OCI-LY1 (cell line): ENCODE results near the gene MCF2L.

Experiments
- H2AFZ ChIP-seq: fragments of 200-600 bp; sonication (generic), shearing (Covaris generic); 2 replicates; pipeline ENCODE4 v1.6.0; 2014; ENCODE audit warnings: antibody characterized with exemption, mild to moderate bottlenecking, low read length
- H3F3A ChIP-seq: fragments of 200-600 bp; sonication (generic), shearing (Covaris generic); 2 replicates; pipeline ENCODE4 v1.6.0; 2014; ENCODE audit warnings: mild to moderate bottlenecking, antibody characterized with exemption, low read length, moderate library complexity; ENCODE audit not compliant: insufficient read depth
- H3K27ac ChIP-seq: fragments of 200-600 bp; sonication (generic); 2 replicates; pipeline ENCODE4 v1.5.1; 2014; ENCODE audit warnings: low read length, mixed run types, mild to moderate bottlenecking, low read depth; ENCODE audit not compliant: poor library complexity, severe bottlenecking
- H3K27me3 ChIP-seq: fragments of 200-600 bp; sonication (generic); 2 replicates; pipeline ENCODE4 v1.6.0; 2014; ENCODE audit warnings: antibody characterized with exemption, mild to moderate bottlenecking, low read length, moderate library complexity; ENCODE audit not compliant: insufficient read depth
- H3K36me3 ChIP-seq: fragments of 200-600 bp; sonication (generic); 2 replicates; pipeline ENCODE4 v1.6.1; 2014; ENCODE audit warnings: mild to moderate bottlenecking, antibody characterized with exemption, low read length, moderate library complexity, mixed read lengths; ENCODE audit not compliant: insufficient read depth
- H3K4me1 ChIP-seq: fragments of 200-600 bp; sonication (generic); 2 replicates; pipeline ENCODE4 v1.5.1; 2014; ENCODE audit warnings: mild to moderate bottlenecking, low read length, moderate library complexity; ENCODE audit not compliant: insufficient read depth, severe bottlenecking
- H3K4me2 ChIP-seq: fragments of 200-600 bp; sonication (generic), shearing (Covaris generic); 2 replicates; pipeline ENCODE4 v1.6.1; 2014; ENCODE audit warnings: low read length
- H3K4me3 ChIP-seq: fragments of 200-600 bp; sonication (generic); 2 replicates; pipeline ENCODE4 v1.5.1; 2014; ENCODE audit warnings: low read length, low read depth, mild to moderate bottlenecking, mixed read lengths; ENCODE audit not compliant: poor library complexity, severe bottlenecking
- H3K79me2 ChIP-seq: fragments of 200-600 bp; shearing (Covaris generic); 2 replicates; pipeline ENCODE4 v1.6.1; 2016; ENCODE audit warnings: mixed run types, low read length, mixed read lengths; ENCODE audit not compliant: insufficient read depth
- H3K9ac ChIP-seq: fragments of 200-600 bp; sonication (generic), shearing (Covaris generic); 2 replicates; pipeline ENCODE4 v1.6.1; 2014; ENCODE audit warnings: mild to moderate bottlenecking, low read length, mixed read lengths
- H3K9me2 ChIP-seq: fragments of 200-600 bp; sonication (generic), shearing (Covaris generic); 2 replicates; pipeline ENCODE4 v1.6.1; 2014; ENCODE audit warnings: low read depth, mild to moderate bottlenecking, low read length, mixed read lengths
- H3K9me3 ChIP-seq: fragments of 200-600 bp; shearing (Covaris generic); 2 replicates; pipeline ENCODE4 v1.6.1; 2014; ENCODE audit warnings: low read length, mixed read lengths
- H4K20me1 ChIP-seq: fragments of 200-600 bp; sonication (generic), shearing (Covaris generic); 2 replicates; pipeline ENCODE4 v1.6.0; 2016; ENCODE audit warnings: mild to moderate bottlenecking, low read length; ENCODE audit not compliant: insufficient read depth
- EZH2 ChIP-seq: fragments of 200-600 bp; sonication (generic), shearing (Covaris generic); IDR thresholded peaks from 2 replicates; pipeline ENCODE4 v1.8.0; 2017; ENCODE audit warnings: borderline replicate concordance, mixed run types, mild to moderate bottlenecking, antibody characterized with exemption, low read length, moderate library complexity, mixed read lengths
- TF ChIP-seq, protein P1 (sequence below): fragments of 200-600 bp; sonication (generic), shearing (Covaris generic); IDR thresholded peaks from 2 replicates; pipeline ENCODE4 v1.5.1; 2017; ENCODE audit warnings: mild to moderate bottlenecking, antibody characterized with exemption, low read length, moderate library complexity, mixed read lengths

The MCF2L gene

DNA sequence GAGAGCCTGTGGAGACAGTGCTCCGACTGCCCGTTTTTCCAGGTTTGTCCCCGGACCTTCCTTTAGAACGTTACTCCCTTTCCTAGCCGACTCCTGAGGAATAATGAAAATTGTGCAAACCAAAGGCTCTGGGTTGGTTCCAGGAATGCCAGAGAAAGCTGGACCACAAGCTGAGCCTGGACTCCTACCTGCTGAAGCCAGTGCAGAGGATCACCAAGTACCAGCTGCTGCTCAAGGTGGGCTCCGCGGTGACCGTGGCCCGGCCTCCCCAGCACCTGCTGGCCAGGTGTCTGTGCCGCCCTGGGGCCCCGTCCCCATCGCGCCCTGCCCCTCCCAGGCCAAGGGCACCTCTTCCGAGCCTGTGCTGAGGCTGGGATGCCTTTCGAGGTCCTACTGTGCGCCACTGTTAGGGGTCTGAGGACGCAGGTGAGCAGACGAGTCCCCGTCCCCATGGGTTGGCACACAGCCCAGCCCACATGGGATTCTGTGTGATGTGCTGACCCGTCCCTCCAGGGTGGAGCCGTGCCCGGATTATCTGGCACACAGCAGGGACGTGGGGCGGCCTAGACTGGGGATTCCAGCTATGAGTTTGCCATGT, 116.0 kb downstream of the MCF2L start:
- no peak overlapping the region for H3K27ac ChIP-seq
- TF ChIP-seq, protein P1, sequence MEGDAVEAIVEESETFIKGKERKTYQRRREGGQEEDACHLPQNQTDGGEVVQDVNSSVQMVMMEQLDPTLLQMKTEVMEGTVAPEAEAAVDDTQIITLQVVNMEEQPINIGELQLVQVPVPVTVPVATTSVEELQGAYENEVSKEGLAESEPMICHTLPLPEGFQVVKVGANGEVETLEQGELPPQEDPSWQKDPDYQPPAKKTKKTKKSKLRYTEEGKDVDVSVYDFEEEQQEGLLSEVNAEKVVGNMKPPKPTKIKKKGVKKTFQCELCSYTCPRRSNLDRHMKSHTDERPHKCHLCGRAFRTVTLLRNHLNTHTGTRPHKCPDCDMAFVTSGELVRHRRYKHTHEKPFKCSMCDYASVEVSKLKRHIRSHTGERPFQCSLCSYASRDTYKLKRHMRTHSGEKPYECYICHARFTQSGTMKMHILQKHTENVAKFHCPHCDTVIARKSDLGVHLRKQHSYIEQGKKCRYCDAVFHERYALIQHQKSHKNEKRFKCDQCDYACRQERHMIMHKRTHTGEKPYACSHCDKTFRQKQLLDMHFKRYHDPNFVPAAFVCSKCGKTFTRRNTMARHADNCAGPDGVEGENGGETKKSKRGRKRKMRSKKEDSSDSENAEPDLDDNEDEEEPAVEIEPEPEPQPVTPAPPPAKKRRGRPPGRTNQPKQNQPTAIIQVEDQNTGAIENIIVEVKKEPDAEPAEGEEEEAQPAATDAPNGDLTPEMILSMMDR, result no peak
- no peak for TF ChIP-seq EZH2
- peaks cover 7% of the 10 kb centered on the region for H3K27me3 ChIP-seq
- no peak overlapping the region for H2AFZ ChIP-seq
- no peak overlapping the region for H3K4me3 ChIP-seq
- H3K36me3 ChIP-seq, result no peaks in the 10 kb centered on the region
- no peaks in the 10 kb centered on the region for H3K9me2 ChIP-seq
- no peaks in the 10 kb centered on the region for H3K4me1 ChIP-seq
- H3K4me2 ChIP-seq, result no peak overlapping the region
- H3K79me2 ChIP-seq, result no peaks in the 10 kb centered on the region
- H4K20me1 ChIP-seq, result no peaks in the 10 kb centered on the region
- H3K9ac ChIP-seq, result no peak overlapping the region
- H3F3A ChIP-seq, result no peaks in the 10 kb centered on the region
- H3K9me3 ChIP-seq, result no peaks in the 10 kb centered on the region

DNA sequence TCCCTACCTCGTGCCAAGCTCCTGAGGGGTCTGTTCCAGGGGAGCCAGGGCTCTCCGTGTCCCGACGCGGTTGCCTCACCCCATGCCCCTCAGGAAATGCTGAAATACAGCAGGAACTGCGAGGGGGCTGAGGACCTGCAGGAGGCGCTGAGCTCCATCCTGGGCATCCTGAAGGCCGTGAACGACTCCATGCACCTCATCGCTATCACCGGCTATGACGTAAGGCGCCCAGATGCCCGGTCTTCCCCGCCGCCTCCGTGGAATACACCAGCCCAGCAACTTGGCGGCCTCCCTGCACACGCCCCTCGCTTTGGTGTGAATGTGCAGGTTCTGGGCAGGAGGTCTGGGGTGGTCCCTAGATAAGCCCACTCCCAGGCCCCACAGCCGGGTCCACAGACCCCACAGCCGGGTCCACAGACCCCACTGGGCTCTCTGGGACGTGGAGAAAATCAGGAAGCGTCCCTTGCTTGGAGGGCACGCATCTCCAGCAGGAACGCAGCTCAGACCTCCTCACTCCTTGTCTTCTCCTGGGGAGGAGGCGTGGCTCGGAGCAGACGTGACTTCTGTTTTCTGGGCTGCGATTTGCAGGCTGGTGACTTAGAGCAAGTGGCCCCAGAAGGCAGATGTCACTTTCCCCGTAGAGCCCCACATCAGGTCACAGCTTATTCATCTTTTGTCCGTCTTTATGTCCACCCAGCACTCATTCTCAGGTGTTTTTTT, 117.2 kb downstream of the MCF2L start:
- Histone ChIP-seq H2AFZ (no peak overlapping the region), H3K79me2 (no peaks in the 10 kb centered on the region), H3K27me3 (peaks cover 8% of the 10 kb centered on the region), H3F3A (no peaks in the 10 kb centered on the region), H3K9ac (no peak overlapping the region), H3K27ac (no peak overlapping the region), H3K4me1 (no peaks in the 10 kb centered on the region), H3K9me2 (no peaks in the 10 kb centered on the region), H3K36me3 (no peaks in the 10 kb centered on the region), H3K9me3 (no peaks in the 10 kb centered on the region), H3K4me3 (no peak overlapping the region), H4K20me1 (no peaks in the 10 kb centered on the region), H3K4me2 (no peak overlapping the region)
- TF ChIP-seq, protein P1, result no peak
- TF ChIP-seq EZH2, result no peak

DNA sequence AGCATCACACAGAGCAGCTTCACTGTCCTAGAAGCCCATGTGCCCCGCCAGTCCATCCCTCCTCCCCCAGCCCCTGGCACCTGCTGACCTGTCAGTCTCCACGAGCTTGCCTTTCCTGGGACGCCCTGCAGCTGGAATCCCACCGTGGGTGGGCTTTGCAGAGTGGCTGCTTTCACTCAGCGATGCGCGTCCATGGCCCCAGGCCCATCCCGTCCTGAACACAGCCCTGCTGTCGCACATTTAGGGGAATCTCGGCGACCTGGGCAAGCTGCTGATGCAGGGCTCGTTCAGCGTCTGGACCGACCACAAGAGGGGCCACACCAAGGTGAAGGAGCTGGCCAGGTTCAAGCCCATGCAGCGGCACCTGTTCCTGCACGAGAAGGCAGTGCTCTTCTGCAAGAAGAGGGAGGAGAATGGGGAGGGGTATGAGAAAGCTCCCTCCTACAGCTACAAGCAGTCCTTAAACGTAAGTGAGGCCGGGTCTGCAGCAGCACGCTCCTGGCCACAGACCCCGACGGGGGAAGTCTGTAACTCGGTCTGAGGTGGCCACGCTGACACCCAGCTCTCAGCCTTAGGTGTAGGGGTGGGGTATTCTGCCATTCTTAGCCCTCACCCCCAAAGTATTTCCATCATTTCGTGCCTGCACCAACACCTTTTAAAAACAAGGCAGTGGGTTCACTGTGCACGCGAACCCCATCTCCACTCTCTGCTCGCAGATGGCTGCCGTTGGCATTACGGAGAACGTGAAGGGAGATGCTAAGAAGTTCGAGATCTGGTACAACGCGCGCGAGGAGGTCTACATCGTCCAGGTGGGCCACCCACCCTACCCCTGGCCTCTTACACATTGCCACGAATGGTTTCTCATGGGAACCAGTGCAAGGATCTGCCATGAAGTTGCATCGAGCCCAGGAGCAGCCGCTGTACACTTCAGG, 118.2 kb downstream of the MCF2L start:
- Histone ChIP-seq H3K36me3 (no peaks in the 10 kb centered on the region), H3K9me3 (no peaks in the 10 kb centered on the region)

More for the DNA sequence above, 118.2 kb downstream of the MCF2L start:
- H3K9me2 ChIP-seq, result no peaks in the 10 kb centered on the region
- H2AFZ ChIP-seq, result no peak overlapping the region
- no peaks in the 10 kb centered on the region for H3F3A ChIP-seq
- no peak overlapping the region for H3K4me3 ChIP-seq
- H4K20me1 ChIP-seq, result no peaks in the 10 kb centered on the region
- peaks cover 16% of the 10 kb centered on the region for H3K27me3 ChIP-seq
- H3K4me1 ChIP-seq, result no peaks in the 10 kb centered on the region
- TF ChIP-seq EZH2, result no peak
- TF ChIP-seq, protein P1, result no peak
- H3K27ac ChIP-seq, result no peak overlapping the region
- H3K4me2 ChIP-seq, result no peak overlapping the region
- no peak overlapping the region for H3K9ac ChIP-seq
- no peaks in the 10 kb centered on the region for H3K79me2 ChIP-seq
